Fibroblast of skin of scalp (primary cell): Measurements from ENCODE around the gene BPIFB4.
A peak's percentile ranks its signal among the peaks of the same experiment; 100 is the strongest.
"Not testable (repeated sequence)": the region's sequence is repeated elsewhere in the genome, so short reads cannot be mapped to it uniquely, and the experiment has no call there.

Source experiments
- DNase-seq: peaks from one replicate; pipeline ENCODE4 v3.0.0-alpha.2; 2013

The BPIFB4 gene

GRCh38 chr20:33091147-33091546, 11.7 kb downstream of the BPIFB4 start:
- DNase-seq, result no peak

GRCh38 chr20:33091693-33092092, 12.2 kb downstream of the BPIFB4 start:
- no peak for DNase-seq

GRCh38 chr20:33092361-33092760, 12.9 kb downstream of the BPIFB4 start:
- no peak for DNase-seq

GRCh38 chr20:33093074-33093473, 13.6 kb downstream of the BPIFB4 start:
- DNase-seq, result no peak

GRCh38 chr20:33093582-33093981, 14.1 kb downstream of the BPIFB4 start:
- DNase-seq, result no peak

GRCh38 chr20:33095249-33095648, 15.8 kb downstream of the BPIFB4 start:
- DNase-seq, result no peak

- DNase-seq, result peak; percentile 47
These were observed 16.6 kb downstream of the BPIFB4 start for GRCh38 chr20:33095902-33096584.

- no peak for DNase-seq
These were observed 17.6 kb downstream of the BPIFB4 start for GRCh38 chr20:33097001-33097400.

- no peak for DNase-seq
These were observed 20.5 kb downstream of the BPIFB4 start for GRCh38 chr20:33099843-33100538.

- no peak for DNase-seq
These were observed 24.1 kb downstream of the BPIFB4 start for GRCh38 chr20:33103556-33103955.

- DNase-seq, result no peak
These were observed 24.9 kb downstream of the BPIFB4 start for GRCh38 chr20:33104336-33104735.

- DNase-seq, result no peak
These were observed 26.0 kb downstream of the BPIFB4 start for GRCh38 chr20:33105316-33105924.

GRCh38 chr20:33106058-33106620, 26.7 kb downstream of the BPIFB4 start:
- not testable (repeated sequence) for DNase-seq

- no peak for DNase-seq
These were observed 29.2 kb downstream of the BPIFB4 start for GRCh38 chr20:33108661-33109060.

- no peak for DNase-seq
These were observed 30.8 kb downstream of the BPIFB4 start for GRCh38 chr20:33110147-33110825.

- DNase-seq, result no peak
These were observed 31.9 kb downstream of the BPIFB4 start for GRCh38 chr20:33111306-33111705.

GRCh38 chr20:33112547-33113386, 33.3 kb downstream of the BPIFB4 start:
- no peak for DNase-seq

GRCh38 chr20:33113387-33113908, 34.0 kb downstream of the BPIFB4 start:
- no peak for DNase-seq

GRCh38 chr20:33115501-33115900, 36.1 kb downstream of the BPIFB4 start:
- not testable (repeated sequence) for DNase-seq

- DNase-seq, result no peak
These were observed 40.6 kb downstream of the BPIFB4 start for GRCh38 chr20:33119725-33120720.
